RWPE1 (cell line): ENCODE results near the gene RD3L.

Experiments used
- CTCF ChIA-PET: fragments of 350-600 bp; sonication (Branson Sonifier 250); formaldehyde crosslinking; extraction: SDS; loops from one replicate; lab custom pipeline; 2021; lab: Yijun Ruan, JAX
- POLR2A ChIA-PET: fragments of 400-600 bp; formaldehyde crosslinking; extraction: SDS; loops from one replicate; lab custom pipeline; 2020; ENCODE audit warnings: antibody characterized with exemption; ENCODE audit not compliant: low non-redundant PET; lab: Yijun Ruan, JAX
- DNase-seq: peaks from one replicate; pipeline ENCODE4 v3.0.0; 2012; ENCODE audit warnings: low spot score
- H3K27ac ChIP-seq: fragments of 450-650 bp; 2 replicates; pipeline ENCODE4 v1.5.1; 2017
- CTCF ChIP-seq: fragments of 450-650 bp; conservative IDR thresholded peaks from 2 replicates; pipeline ENCODE4 v1.5.1; 2017; ENCODE audit warnings: low read depth, mild to moderate bottlenecking

RD3L gene

GRCh38 chr14:103931422-103931821 lies 10.9 kb downstream of the RD3L start:
- POLR2A ChIA-PET, result interaction anchor here (0.7 kb wide), 1 partner anchor 93 kb away, joined by 3 read pairs; no protein-coding TSS in a partner anchor
- DNase-seq, result no peak
- no peak for TF ChIP-seq CTCF
- H3K27ac ChIP-seq, result no peak overlapping the region
- CTCF ChIA-PET, result interaction anchor here (0.6 kb wide), 2 partner anchors 41 to 544 kb away, joined by 3 to 7 read pairs; no protein-coding TSS in a partner anchor

- TF ChIP-seq CTCF, result no peak
- POLR2A ChIA-PET, result no interaction called here
- no peak overlapping the region for H3K27ac ChIP-seq
- CTCF ChIA-PET, result no interaction called here
- no peak for DNase-seq
Measured at GRCh38 chr14:103930051-103930604, 12.2 kb downstream of the RD3L start.

GRCh38 chr14:103928011-103928890 lies 14.1 kb downstream of the RD3L start, which contains the start of gene TDRD9:
TSS of gene TDRD9 (plus strand) at chr14:103928456. CDS start at chr14:103928510, 54 bp downstream.
- H3K27ac ChIP-seq, result no peak within 1 kb of the TSS
- DNase-seq, result no peak
- POLR2A ChIA-PET, result no interaction called here
- TF ChIP-seq CTCF, result no peak
- CTCF ChIA-PET, result interaction anchor here (0.7 kb wide), 1 partner anchor 119 kb away, joined by 4 read pairs; no protein-coding TSS in a partner anchor

- TF ChIP-seq CTCF, result no peak
- ChIA-PET CTCF (no interaction called here), POLR2A (no interaction called here)
- no peak overlapping the region for H3K27ac ChIP-seq
- DNase-seq, result no peak
Measured at GRCh38 chr14:103927566-103927965, 14.8 kb downstream of the RD3L start.

- no peak for DNase-seq
- TF ChIP-seq CTCF, result no peak
- CTCF ChIA-PET, result no interaction called here
- no peak overlapping the region for H3K27ac ChIP-seq
- POLR2A ChIA-PET, result no interaction called here
Measured at GRCh38 chr14:103925316-103925715, 17.0 kb downstream of the RD3L start.

GRCh38 chr14:103923863-103924262 lies 18.5 kb downstream of the RD3L start:
- CTCF ChIA-PET, result interaction anchor here (0.6 kb wide), 1 partner anchor 369 kb away, joined by 3 read pairs; no protein-coding TSS in a partner anchor
- no peak for TF ChIP-seq CTCF

More at GRCh38 chr14:103923863-103924262, 18.5 kb downstream of the RD3L start:
- POLR2A ChIA-PET, result no interaction called here
- DNase-seq, result no peak
- no peak overlapping the region for H3K27ac ChIP-seq
